Measurements from ENCODE around the gene ACBD5. TPM values are rescaled to one million over a fixed set of nuclear protein-coding genes. Genes with fewer than 3 reads are reported as not detected.

The ACBD5 gene
- polyA plus RNA-seq, 4 donors = 24.6 to 39.4 (median 37.6) TPM

DNA sequence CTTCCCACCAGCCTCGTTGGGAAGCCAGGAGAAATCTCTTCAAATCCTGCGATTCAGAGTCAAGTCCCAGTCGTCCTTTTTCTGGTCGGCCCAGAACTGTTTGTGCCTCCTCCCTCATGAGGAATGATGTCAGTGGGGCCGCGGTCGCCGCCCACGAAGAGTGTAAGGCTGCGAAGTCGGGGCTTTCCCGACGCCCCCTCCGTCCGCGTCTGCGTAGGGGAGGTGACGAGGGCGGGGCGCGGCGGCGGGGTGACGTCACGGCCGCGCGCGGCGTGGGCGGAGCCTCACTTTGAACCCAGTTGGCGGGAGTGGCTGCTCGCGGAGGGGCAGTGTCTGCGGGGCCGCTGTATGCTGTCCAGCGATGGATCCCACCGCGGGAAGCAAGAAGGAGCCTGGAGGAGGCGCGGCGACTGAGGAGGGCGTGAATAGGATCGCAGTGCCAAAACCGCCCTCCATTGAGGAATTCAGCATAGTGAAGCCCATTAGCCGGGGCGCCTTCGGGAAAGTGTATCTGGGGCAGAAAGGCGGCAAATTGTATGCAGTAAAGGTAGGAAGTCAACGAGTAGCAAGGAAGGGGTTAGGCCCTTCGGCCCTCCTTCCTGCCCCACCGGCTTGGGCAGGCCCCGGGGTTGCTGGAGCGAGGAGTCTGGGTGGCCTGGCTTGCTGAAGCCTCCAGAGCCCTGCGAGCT, 85.4 kb downstream of the ACBD5 start, which contains the start of gene MASTL:
Gene MASTL (plus strand): TSS at position 287 of the 689 bp plus-strand sequence. CDS start 75 bp downstream, at position 362.
- peak in 3 of 4 donors; percentile 78 to 86 (median 83) for DNase-seq (ENCODE audit: low read depth in 4 of 4, low spot score in 3 of 4)

DNA sequence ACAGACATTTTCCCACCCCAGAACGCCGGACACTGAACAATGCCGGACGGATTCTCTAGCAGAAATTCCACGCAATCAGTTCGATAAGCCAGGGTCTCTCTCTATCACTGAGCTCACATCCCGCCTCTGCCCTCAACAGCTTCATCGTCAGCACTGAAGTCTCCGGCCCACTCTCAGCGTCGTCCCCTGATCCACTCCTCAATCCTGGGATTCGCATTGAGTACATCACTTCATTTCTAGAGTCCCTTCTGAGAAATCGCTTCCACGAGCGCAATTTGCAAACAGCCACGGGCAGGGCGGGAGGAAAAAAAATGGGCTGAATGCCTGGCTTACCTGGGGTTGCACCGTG, 86.8 kb downstream of the ACBD5 start:
- DNase-seq (ENCODE audit: low read depth in 4 of 4, low spot score in 3 of 4) = no peak

DNA sequence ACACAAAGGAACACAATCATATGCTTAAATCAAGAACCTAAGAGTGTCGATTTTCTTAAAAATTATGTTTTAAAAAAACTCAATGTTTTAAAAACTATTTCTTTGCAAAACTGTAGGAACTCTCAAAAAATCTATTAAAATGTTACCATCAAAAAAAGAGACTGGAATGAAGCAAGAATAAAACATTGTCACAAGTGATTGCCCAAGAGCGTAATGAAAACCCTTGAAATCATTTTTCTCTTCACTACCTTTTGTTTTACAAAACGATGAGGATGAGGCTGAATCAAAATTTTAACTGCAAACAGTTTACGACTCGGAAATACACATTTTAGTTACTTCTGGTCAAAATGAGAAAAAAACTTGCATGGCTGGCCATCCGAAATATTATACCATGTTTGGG, 87.3 kb downstream of the ACBD5 start:
- no peak for DNase-seq (ENCODE audit: low read depth in 4 of 4, low spot score in 3 of 4)

DNA sequence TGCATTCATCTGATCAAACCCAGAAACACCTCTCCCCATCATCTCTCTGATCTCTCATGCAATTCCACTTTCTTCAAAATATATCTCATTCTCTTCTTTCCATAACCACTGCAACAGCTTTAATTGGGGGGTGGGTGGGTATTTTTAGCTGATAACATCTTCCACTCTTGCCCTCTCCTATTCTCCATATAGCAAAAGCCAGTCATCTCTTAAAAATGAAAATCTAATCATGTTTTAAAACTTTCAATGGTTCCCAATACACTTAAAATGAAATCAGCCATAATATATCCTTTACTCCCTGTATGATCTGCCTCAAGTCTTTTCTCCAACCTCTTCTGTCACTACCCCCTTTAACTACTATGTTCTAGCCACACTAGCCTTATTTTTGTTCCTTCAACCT, 87.9 kb downstream of the ACBD5 start:
- no peak for DNase-seq (ENCODE audit: low read depth in 4 of 4, low spot score in 3 of 4)

DNA sequence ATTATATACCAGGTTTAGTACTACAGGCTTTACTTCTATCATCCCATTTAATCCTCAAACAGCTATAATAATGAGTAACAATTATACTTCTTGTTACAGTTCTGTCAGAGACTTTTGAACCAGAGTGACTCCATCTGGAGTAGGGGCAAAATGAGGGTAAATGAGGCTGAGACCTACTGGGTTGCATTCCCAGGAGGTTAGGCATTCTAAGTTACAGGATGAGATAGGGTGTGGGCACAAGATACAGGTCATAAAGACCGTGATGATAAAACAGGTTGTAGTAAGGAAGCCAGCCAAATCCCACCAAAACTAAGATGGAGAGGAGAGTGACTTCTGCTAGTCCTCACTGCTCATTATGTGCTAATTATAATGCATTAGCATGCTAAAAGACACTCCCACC, 90.3 kb downstream of the ACBD5 start:
- DNase-seq (ENCODE audit: low read depth in 4 of 4, low spot score in 3 of 4) = no peak

DNA sequence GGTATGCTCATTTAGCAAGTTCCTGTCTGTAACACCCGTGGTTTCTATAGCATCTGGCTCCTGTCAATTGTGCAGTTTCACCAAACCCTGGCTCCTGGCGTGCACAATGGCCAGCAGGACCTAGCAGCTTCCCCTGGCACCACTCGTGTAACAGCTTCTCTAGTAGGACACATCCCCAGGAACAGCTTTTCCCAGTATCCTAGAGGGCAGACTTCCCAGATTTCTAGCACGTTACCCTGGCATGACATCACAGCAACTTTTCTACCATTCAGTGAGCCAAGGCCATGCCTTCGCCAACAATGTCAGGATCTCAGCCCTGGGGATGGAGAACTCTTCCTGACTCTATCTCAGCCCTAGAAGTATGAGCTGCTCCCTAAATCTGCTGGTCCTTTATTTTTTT, 92.9 kb downstream of the ACBD5 start:
- no peak for DNase-seq (ENCODE audit: low read depth in 4 of 4, low spot score in 3 of 4)

DNA sequence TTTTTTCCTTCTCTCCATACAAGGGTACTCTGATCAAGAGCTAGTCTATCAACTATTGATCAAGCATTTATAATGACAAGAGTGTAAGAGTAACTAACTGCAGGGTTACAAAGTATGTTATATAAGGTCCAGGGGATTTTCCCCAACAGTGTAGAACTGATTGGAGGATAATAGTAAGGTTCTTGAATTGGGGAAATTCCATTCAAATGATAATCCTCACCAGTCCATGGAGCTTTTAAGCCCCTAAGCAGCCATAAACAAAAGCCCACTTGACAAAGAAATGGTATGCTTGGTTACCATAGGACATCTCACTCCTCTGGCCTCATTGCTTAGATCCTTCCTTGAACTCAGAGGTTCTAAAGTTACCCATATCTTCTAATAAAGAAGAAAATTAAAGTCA, 94.7 kb downstream of the ACBD5 start:
- no peak for DNase-seq (ENCODE audit: low read depth in 4 of 4, low spot score in 3 of 4)

Other genes starting within 250 kb of the ACBD5 start
- 10 to 100 TPM in 3 of 4 donors, 1 to 10 TPM in 1; 8.7 to 17.8 (median 15.5) TPM for gene ANKRD26, start 140.3 kb downstream of the ACBD5 start, polyA plus RNA-seq (ENCODE audit: insufficient read length in 4 of 4)
- gene YME1L1, start 86.4 kb downstream of the ACBD5 start, polyA plus RNA-seq (ENCODE audit: insufficient read length in 4 of 4) = 100 to 1,000 TPM; 114 to 129 (median 122) TPM
- 10 to 100 TPM; 11.8 to 14.2 (median 13.6) TPM for gene MASTL, start 85.4 kb downstream of the ACBD5 start, polyA plus RNA-seq (ENCODE audit: insufficient read length in 4 of 4)

Measured in left renal pelvis (tissue), 4 donors.